CD1c-positive myeloid dendritic cell (primary cell): ENCODE measurements around the gene TCN2.
A peak's percentile ranks its signal among the peaks of the same experiment; 100 is the strongest.
"Not testable (repeated sequence)": the region's sequence is repeated elsewhere in the genome, so short reads cannot be mapped to it uniquely, and the experiment has no call there.

Source experiments
- DNase-seq: peaks from one replicate; pipeline ENCODE4 v3.0.0-alpha.2; 2016; ENCODE audit errors: extremely low spot score

Gene TCN2

GRCh38 chr22:30609260-30610185, 2.5 kb downstream of the TCN2 start:
- peak; percentile 91 for DNase-seq

- DNase-seq, result peak; percentile 92
Observed at GRCh38 chr22:30610299-30610698, 3.3 kb downstream of the TCN2 start.

DNA sequence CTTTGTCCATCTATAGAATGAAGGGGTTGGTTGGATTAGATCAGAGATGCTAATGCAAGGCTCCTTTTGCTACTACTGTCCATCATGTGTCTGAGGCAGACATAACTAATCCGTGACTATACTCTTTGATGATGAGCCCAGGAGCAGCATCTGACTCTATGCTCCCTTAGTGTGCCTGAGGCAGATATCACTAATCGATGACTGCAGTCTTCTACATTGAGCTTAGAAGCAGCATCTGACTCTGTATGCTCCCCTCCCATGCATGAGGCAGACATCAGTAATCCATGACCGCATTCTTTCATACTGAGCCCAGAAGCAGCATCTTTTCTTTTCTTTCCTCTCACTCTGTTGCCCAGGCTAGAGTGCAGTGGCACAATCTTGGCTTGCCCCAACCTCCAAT, 4.2 kb downstream of the TCN2 start:
- DNase-seq, result no peak

DNA sequence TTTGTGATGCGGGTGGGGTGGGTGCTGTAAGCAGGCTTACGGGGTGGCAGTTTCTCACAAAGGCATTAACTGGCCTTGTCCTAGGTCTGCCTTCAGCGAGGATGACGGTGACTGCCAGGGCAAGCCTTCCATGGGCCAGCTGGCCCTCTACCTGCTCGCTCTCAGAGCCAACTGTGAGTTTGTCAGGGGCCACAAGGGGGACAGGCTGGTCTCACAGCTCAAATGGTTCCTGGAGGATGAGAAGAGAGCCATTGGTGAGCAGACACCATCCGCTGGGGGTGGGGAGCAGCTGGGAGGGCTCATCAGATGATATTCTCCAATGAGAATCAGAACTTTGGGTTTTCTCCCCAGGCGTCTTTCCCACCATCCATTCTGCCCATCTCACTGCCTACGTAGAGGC, 5.8 kb downstream of the TCN2 start:
- DNase-seq, result no peak

DNA sequence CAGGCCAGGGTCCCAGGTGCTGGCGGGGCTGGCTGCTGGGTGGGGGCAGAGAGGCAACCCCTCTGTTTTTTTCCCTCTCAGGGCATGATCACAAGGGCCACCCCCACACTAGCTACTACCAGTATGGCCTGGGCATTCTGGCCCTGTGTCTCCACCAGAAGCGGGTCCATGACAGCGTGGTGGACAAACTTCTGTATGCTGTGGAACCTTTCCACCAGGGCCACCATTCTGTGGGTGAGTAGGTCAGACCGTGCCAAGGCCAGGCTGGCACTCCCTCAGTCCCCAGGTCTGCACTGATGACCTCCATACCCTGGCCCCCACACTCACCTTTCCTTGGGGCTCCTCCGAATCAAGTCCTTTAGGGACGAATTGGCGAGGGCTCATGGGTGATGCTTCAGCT, 7.3 kb downstream of the TCN2 start:
- no peak for DNase-seq

GRCh38 chr22:30614879-30615278, 7.9 kb downstream of the TCN2 start:
- no peak for DNase-seq

GRCh38 chr22:30615543-30615954, 8.6 kb downstream of the TCN2 start:
- peak; percentile 26 for DNase-seq

- DNase-seq, result no peak
Observed at GRCh38 chr22:30617819-30618218, 10.8 kb downstream of the TCN2 start.

- DNase-seq, result not testable (repeated sequence)
Observed at GRCh38 chr22:30619909-30620308, 12.9 kb downstream of the TCN2 start.

GRCh38 chr22:30626413-30626812, 19.4 kb downstream of the TCN2 start:
- no peak for DNase-seq

GRCh38 chr22:30627471-30627870, 20.5 kb downstream of the TCN2 start:
- no peak for DNase-seq

DNA sequence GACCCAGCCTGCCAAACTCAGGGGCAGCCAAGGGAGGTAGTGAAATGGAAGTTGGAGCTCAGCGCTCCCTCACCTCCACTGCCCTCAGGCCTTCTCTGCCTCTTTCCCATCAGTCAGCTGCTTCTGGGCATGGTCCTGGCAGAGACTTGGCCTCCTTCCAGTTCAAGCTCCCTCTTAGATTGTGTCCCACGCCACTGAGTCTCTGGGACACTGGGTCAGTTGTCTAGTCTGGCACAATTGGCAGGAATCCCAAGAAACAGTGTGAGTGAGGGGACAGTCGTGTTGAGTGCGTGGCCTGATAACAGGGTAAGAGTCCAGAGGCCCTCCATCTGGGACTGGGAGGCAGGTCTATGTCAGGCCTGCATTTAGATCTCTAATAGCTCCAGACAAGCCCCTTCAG, 21.5 kb downstream of the TCN2 start:
- no peak for DNase-seq

GRCh38 chr22:30631469-30631868, 24.5 kb downstream of the TCN2 start:
- not testable (repeated sequence) for DNase-seq

GRCh38 chr22:30634471-30635233, 27.7 kb downstream of the TCN2 start:
- peak; percentile 93 for DNase-seq

GRCh38 chr22:30635273-30636225, 28.6 kb downstream of the TCN2 start, which contains the start of gene SLC35E4:
Gene SLC35E4, plus strand, starts transcription at chr22:30635781. Its CDS starts 670 bp downstream, at chr22:30636451.
- peak; percentile 91 for DNase-seq

DNA sequence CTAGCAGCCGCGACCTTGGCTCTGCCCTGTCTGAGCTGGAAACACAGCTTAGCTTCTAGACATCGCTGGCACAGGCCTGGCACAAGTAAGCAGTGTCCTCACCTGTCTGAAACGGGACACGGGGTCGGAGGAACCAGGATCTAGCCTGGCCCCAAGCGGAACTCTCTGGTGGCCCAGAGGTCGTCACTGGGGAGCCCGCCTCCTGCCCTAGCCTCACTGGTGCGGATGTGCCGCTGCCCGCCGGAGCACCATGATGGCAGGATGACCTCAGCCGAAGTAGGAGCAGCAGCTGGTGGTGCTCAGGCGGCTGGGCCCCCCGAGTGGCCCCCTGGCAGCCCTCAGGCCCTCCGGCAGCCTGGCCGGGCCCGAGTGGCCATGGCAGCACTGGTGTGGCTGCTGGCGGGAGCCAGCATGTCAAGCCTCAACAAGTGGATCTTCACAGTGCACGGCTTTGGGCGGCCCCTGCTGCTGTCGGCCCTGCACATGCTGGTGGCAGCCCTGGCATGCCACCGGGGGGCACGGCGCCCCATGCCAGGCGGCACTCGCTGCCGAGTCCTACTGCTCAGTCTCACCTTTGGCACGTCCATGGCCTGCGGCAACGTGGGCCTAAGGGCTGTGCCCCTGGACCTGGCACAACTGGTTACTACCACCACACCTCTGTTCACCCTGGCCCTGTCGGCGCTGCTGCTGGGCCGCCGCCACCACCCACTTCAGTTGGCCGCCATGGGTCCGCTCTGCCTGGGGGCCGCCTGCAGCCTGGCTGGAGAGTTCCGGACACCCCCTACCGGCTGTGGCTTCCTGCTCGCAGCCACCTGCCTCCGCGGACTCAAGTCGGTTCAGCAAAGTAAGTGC, 29.5 kb downstream of the TCN2 start:
- no peak for DNase-seq

GRCh38 chr22:30637701-30638114, 30.7 kb downstream of the TCN2 start:
- DNase-seq, result no peak

GRCh38 chr22:30640361-30640760, 33.4 kb downstream of the TCN2 start:
- no peak for DNase-seq

DNA sequence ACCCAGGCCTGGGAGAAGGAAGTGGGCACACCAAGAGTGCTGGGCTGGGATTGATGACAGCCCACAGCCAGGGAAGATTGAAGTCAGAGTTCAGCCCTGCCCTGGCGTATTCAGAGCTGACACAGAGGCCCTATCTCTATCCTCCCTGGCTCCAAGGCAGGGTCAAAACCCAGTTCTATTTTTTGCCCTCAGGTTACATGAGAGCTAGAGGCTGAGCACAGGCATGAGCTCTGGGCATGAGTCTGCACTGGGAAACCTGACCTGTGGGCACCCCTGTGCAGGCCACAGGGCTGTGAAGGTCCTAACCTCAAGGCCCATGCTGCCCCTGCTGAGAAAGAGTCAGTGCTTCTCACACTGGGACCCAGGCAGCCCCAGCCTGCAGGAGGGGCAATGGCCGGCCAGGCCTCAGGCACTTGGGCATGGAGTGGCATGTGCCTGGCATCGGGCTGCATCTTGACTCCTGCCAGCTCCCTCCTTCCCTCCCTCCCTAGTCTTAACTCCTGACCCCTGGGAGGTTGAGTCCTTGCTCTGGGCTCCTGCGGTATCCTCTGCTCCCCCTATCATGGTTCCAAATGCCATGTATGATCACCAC, 34.0 kb downstream of the TCN2 start:
- no peak for DNase-seq
